Fibroblast of the aortic adventitia (primary cell): ENCODE data around the gene MAPK7. TPM values are rescaled to one million over a fixed set of nuclear protein-coding genes. Genes with fewer than 3 reads are reported as not detected.

Source experiments
- DNase-seq: peaks from one replicate; pipeline ENCODE4 v3.0.0-alpha.2; 2010; ENCODE audit warnings: low read depth
- H3K4me3 ChIP-seq: 2 replicates; pipeline ENCODE4 v1.5.1; 2011; ENCODE audit warnings: low read depth, mild to moderate bottlenecking, control low read depth, low read length, moderate library complexity
- total RNA-seq: library from RNA; depleted of rRNA; stranded (reverse); fragments of >200 nt; gene quantifications from 2 replicates; pipeline ENCODE4 v1.2.3, GENCODE V29; 2012; ENCODE audit warnings: low replicate concordance
- TF ChIP-seq, protein P1 (sequence below): IDR thresholded peaks from 2 replicates; pipeline ENCODE4 v1.5.1; 2011; ENCODE audit warnings: mild to moderate bottlenecking, low read length, control low read depth, inconsistent platforms; ENCODE audit not compliant: insufficient read depth

Gene MAPK7
- total RNA-seq, 1 donor: 24.0 TPM

GRCh38 chr17:19343256-19343630 lies 35.1 kb upstream of the MAPK7 start:
- TF ChIP-seq, protein P1, sequence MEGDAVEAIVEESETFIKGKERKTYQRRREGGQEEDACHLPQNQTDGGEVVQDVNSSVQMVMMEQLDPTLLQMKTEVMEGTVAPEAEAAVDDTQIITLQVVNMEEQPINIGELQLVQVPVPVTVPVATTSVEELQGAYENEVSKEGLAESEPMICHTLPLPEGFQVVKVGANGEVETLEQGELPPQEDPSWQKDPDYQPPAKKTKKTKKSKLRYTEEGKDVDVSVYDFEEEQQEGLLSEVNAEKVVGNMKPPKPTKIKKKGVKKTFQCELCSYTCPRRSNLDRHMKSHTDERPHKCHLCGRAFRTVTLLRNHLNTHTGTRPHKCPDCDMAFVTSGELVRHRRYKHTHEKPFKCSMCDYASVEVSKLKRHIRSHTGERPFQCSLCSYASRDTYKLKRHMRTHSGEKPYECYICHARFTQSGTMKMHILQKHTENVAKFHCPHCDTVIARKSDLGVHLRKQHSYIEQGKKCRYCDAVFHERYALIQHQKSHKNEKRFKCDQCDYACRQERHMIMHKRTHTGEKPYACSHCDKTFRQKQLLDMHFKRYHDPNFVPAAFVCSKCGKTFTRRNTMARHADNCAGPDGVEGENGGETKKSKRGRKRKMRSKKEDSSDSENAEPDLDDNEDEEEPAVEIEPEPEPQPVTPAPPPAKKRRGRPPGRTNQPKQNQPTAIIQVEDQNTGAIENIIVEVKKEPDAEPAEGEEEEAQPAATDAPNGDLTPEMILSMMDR: no peak
- DNase-seq: no peak
- H3K4me3 ChIP-seq: no peak overlapping the region

DNA sequence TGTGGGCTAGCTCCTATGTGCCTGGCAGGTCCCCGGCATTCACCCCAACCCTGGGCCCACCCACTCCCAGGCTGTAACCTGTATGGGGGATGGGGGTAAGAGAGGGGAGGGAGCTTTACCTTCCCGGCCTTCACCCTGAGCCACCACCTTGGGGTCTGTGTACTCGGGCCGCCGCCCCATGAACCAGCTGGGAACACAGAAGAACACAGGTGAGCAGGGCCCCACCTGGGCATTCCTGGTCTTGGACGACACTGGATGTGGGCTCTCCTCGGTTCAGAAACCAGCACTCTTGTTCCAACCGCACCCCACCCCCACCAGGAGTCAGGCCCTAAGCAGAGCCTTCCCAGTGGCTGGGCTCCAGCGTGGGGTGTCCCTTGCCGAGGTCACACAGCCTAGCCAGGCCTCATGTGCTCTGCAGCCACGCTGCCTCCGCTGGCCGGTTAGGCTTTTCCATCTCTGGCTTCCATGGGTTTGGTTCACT lies 34.6 kb upstream of the MAPK7 start:
- no peak for DNase-seq
- TF ChIP-seq, protein P1: no peak
- H3K4me3 ChIP-seq: no peak overlapping the region

GRCh38 chr17:19344311-19345066 lies 33.8 kb upstream of the MAPK7 start:
- TF ChIP-seq, protein P1: no peak
- no peak for DNase-seq
- H3K4me3 ChIP-seq: no peak overlapping the region

DNA sequence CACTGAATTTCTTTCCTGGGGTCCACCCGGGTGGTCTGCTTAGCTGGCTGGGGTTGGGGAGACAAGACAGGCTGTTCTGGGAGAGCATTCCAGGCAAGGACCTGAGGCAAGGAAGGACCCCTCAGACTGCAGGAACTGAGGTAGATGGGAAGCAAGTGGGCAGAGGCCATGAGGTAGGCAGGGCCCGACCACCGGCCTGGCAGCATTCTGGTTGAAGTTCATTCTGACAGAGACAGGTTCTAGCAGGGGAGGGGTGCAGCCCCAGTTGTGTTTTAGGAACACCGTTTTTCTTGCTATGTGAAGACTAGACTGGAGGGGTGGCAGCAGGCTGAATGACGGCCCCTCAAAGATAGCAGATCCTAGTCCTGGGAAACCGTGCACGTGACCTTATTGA lies 33.2 kb upstream of the MAPK7 start:
- no peak for DNase-seq
- no peak overlapping the region for H3K4me3 ChIP-seq
- TF ChIP-seq, protein P1: no peak

- no peak overlapping the region for H3K4me3 ChIP-seq
- DNase-seq: no peak
- TF ChIP-seq, protein P1: no peak
Measured at GRCh38 chr17:19345486-19346350, 32.6 kb upstream of the MAPK7 start.

DNA sequence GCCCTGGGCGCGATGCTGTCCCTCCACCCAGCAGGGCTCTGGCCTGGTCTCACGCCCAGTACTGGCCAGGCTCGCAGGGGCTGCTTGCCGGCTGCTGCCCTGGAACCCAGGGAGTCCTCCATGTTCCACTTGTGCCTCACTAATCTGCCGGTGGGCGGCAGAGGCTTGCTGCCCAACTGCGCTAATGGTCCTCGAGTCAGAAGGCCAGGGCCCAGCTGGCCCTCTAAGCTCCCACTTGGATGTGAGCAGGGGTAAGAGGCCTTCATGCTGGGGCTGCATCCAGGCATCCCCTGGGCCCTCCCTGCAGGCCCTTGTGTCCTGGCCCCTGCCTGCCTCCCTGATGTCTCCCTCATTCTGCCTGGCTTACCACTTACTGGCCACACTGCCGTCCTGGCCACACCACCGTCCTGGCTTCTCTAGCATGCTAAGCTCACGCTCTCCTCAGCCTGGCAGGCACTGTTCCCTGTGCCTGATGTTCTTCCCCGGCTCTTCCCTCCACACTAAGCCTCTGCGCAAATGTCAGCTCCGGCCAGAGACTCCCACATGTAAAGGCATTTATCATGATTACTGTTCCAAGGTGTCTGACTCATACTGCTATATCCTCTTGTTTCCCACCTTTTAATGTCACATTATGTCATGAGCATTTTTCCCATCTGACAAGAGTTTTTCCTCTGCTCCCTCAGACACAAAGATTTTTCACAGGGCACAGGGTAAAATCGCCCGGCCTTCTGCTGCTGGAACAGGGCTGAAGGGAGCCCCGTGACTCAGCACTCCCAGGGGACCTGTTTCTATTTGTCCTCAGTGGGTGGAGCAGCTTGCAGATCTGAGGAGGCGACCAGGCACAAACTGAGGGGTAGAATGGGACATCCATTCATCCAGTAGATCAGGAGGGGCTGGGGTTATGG lies 31.7 kb upstream of the MAPK7 start:
- DNase-seq: peak; percentile 93
- no peak overlapping the region for H3K4me3 ChIP-seq
- TF ChIP-seq, protein P1: no peak
